Activated CD4-positive, alpha-beta T cell treated with anti-CD3 and anti-CD28 coated beads, Interleukin-2, amount 10 ng/mL, durations not matched to agents 24 days and 14 days (primary cell): ENCODE results near the gene EMX1. TPM values are rescaled to one million over a fixed set of nuclear protein-coding genes. Genes with fewer than 3 reads are reported as not detected.

ENCODE experiments used
- DNase-seq: peaks from one replicate; pipeline ENCODE4 v3.0.0; 2022
- H3K27ac Mint-ChIP-seq: one replicate; pipeline ENCODE4 v1.8.0; 2022; ENCODE audit warnings: mild to moderate bottlenecking, mixed read lengths
- H3K27me3 Mint-ChIP-seq: one replicate; pipeline ENCODE4 v1.8.0; 2022; ENCODE audit warnings: mixed read lengths
- H3K36me3 Mint-ChIP-seq: one replicate; pipeline ENCODE4 v1.8.0; 2022; ENCODE audit warnings: low read depth, mild to moderate bottlenecking, mixed read lengths
- H3K4me1 Mint-ChIP-seq: one replicate; pipeline ENCODE4 v1.8.0; 2021; ENCODE audit warnings: mixed read lengths
- H3K4me3 Mint-ChIP-seq: one replicate; pipeline ENCODE4 v1.8.0; 2022; ENCODE audit warnings: mild to moderate bottlenecking, moderate library complexity, mixed read lengths
- H3K9me3 Mint-ChIP-seq: one replicate; pipeline ENCODE4 v1.8.0; 2021; ENCODE audit warnings: mixed read lengths
- intact Hi-C: fragments of 100-400 bp; cut with micrococcal nuclease; formaldehyde crosslinking; loops from one replicate; pipeline ENCODE4 v1.15.1; 2023
- total RNA-seq: library from RNA; stranded (reverse); gene quantifications from 2 replicates; pipeline ENCODE4 v1.2.3, GENCODE V29; 2022

The EMX1 gene
- total RNA-seq, 1 donor from 2014 or later, result not detected

DNA sequence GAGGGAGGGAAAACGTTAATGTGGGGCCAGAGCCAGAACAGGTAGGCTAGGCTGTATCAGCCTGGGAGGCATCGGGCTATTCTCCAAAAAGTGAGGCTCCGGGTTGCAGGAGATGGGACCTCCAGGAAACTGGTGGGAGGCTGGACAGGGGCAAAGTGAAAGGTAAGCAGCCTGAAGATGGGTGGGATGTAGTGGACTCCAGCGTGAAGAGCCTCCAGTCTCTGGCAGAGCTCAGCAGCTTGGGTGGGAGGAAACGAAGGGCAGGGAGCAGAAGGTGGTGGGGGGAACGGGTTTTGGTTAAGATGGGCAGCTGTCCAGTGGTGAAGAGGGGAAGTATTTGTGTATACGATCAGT lies 3.1 kb upstream of the EMX1 start:
- intact Hi-C loops, result no loop called here
- Mint-ChIP-seq H3K9me3 (no peaks in the 10 kb centered on the region), H3K4me3 (no peak overlapping the region), H3K4me1 (peaks cover 10% of the 10 kb centered on the region), H3K36me3 (no peaks in the 10 kb centered on the region), H3K27ac (no peak overlapping the region), H3K27me3 (peaks cover 72% of the 10 kb centered on the region)
- no peak for DNase-seq

DNA sequence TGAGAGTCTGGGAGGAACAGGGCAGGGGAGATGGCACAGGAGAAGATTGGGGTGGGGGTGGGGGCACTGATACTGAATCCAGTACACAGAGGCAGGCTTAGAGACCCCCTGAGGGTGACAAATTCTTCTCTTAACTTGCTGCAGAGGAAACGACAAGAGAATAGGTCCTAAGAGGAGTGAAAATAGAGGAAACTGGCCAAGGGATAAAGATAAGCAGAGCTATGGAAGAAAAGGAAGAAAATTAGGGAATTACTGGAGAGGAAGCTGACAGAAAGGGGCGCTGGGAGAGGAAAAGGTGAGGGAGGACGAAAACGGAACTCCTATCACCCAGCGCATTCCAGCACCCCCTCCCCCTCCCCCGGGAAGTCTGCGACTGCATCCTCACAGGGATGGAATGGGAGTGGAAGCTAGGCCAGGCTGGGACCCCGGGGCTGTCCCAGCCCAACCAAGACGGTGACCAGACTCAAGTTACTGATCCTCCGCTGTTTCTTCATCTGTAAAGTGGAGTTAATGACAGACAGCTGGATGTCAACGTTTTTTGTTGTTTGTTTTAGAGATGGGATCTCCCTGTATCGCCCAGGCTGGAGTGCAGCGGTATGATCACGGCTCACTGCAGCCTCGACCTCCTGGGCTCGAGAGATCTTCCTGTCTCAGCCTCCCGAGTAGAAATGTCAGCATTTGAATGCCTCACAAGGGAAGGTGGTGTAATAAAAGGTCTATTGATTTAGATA lies 2.6 kb upstream of the EMX1 start:
- Mint-ChIP-seq H3K9me3 (no peaks in the 10 kb centered on the region), H3K4me1 (peaks cover 10% of the 10 kb centered on the region), H3K36me3 (no peaks in the 10 kb centered on the region), H3K27ac (peak overlapping the region; percentile 39), H3K27me3 (peaks cover 74% of the 10 kb centered on the region), H3K4me3 (peak overlapping the region; percentile 11)
- intact Hi-C loops, result loop anchor here (5.0 kb wide), 1 partner anchor 52 kb away; no protein-coding TSS in a partner anchor
- DNase-seq, result peak; percentile 53

DNA sequence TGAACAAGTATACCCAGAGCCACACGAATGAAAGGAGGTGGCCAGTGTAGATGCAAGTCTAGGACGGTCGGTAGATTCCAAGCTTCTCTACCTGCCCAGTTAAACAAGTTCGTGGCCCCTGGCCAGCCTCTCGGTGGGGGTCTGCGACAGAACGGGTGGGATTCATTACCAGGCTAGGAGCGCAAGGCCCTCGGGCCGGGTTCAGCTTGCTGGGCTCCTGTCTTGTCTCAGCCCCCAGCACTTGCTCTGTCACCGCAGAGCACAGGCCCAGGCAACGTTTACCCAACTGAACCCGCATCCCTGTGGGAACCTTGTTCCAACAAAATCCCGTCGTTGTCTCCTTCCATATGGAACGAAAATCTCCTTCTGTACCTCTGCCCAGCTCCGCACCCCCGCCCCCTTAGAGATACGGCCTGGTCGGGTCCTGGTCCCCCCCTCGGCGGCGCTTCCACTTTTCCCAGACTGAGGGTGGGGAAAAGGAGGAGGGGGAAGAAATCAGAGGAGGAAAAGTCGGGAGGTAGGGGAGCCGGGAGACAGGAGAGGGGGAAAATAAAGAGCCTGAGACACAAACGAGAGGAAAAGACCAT lies 1.9 kb upstream of the EMX1 start:
- H3K27ac Mint-ChIP-seq, result peak overlapping the region; percentile 58
- DNase-seq, result no peak
- intact Hi-C loops, result loop anchor here (5.0 kb wide), 1 partner anchor 53 kb away; no protein-coding TSS in a partner anchor

DNA sequence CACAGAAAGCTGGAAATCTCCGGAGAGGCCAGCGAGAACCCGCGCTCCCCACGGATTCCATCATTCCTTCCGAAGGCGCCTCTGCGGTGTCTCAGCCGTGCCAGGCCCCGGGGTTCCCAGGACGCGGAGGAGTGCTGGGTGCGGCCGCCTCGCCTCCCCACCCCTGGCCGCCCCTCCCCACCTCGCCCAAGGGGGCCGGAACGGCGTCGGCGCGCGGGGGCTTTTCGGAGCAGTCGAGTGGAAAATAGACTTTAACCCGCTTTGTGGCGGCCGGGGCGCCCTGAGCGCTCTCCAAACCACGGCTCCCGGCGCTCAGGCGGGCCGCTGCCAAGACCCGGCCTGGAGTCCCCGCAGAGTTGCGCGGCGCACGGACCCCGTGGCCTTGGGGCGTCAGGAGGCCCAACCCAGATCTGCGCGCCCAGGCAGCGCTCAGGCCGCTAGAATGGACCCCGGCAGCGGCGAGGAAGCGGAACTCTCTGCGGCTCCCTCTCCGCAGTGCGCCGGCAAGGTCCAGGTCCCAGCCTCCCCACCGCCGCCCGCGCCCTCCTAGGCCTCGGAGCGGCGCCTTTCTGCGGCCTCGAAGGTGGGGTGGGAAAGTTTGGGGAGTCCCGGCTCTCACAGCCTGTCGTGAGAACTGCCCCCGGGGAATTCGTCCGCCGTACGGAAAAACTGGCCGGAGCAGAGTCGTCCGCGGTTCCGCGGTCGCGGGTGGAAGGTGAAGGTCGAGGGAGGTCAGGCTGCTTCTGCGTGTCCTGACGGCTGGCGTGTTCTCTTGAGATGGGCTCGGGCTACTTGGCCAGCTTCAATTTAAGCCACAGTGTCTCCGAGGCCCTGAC lies 1.2 kb upstream of the EMX1 start:
- H3K36me3 Mint-ChIP-seq, result no peaks in the 10 kb centered on the region
- H3K4me3 Mint-ChIP-seq, result peak overlapping the region; percentile 60
- no peak overlapping the region for H3K27ac Mint-ChIP-seq
- DNase-seq, result peak; percentile 77
- peaks cover 10% of the 10 kb centered on the region for H3K4me1 Mint-ChIP-seq
- H3K9me3 Mint-ChIP-seq, result no peaks in the 10 kb centered on the region
- H3K27me3 Mint-ChIP-seq, result peaks cover 71% of the 10 kb centered on the region
- intact Hi-C loops, result loop anchor here (5.0 kb wide), 1 partner anchor 54 kb away; no protein-coding TSS in a partner anchor

More for the DNA sequence above, 1.9 kb upstream of the EMX1 start:
- Mint-ChIP-seq H3K36me3 (no peaks in the 10 kb centered on the region), H3K4me3 (no peak overlapping the region), H3K27me3 (peaks cover 71% of the 10 kb centered on the region), H3K9me3 (no peaks in the 10 kb centered on the region), H3K4me1 (peaks cover 10% of the 10 kb centered on the region)

DNA sequence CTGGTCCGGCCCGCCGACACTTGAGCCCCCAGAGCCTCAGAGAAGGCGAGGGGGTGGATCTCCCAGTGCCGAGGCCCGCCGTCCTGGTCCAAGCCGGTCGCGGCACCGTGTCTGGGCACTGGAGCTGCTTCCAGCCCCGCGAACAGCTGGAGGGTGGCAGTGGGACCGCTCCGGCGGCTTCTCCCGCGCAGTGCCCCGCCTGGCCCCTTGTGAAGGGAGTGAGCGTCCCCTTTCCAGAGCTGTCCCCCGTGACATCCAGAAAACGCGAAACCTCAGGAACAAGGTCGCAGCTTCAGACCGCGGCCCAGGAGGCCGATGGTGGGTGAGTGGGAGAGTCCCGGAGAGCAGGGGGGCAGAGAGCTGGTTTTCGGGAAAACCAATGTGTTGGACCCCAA lies 579 bp upstream of the EMX1 start:
- Mint-ChIP-seq H3K36me3 (no peaks in the 10 kb centered on the region), H3K27ac (no peak overlapping the region), H3K4me3 (peak overlapping the region; percentile 63), H3K4me1 (peaks cover 10% of the 10 kb centered on the region), H3K9me3 (no peaks in the 10 kb centered on the region), H3K27me3 (peaks cover 71% of the 10 kb centered on the region)
- peak; percentile 61 for DNase-seq
- intact Hi-C loops, result loop anchor here (5.0 kb wide), 1 partner anchor 54 kb away; no protein-coding TSS in a partner anchor

DNA sequence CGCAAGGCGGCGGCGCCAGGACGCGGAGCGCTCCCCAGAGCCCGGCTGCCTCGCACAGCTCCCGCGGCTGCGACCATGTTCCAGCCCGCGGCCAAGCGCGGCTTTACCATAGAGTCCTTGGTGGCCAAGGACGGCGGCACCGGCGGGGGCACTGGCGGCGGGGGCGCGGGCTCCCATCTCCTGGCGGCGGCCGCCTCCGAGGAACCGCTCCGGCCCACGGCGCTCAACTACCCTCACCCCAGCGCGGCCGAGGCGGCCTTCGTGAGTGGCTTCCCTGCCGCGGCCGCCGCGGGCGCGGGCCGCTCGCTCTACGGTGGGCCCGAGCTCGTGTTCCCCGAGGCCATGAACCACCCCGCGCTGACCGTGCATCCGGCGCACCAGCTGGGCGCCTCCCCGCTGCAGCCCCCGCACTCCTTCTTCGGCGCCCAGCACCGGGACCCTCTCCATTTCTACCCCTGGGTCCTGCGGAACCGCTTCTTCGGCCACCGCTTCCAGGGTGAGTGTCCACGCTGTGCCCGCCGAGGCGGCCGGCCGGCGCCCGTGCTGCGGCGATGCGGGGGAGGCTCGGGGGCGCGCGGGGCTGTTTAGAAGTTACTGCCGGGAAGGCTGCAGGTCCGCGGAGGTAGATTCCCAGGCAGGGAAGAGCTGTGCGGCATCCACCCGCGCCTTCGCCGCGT lies 696 bp downstream of the EMX1 start:
- no peak for DNase-seq
- intact Hi-C loops, result loop anchor here (5.0 kb wide), 1 partner anchor 56 kb away; no protein-coding TSS in a partner anchor
- H3K4me3 Mint-ChIP-seq, result no peak overlapping the region

DNA sequence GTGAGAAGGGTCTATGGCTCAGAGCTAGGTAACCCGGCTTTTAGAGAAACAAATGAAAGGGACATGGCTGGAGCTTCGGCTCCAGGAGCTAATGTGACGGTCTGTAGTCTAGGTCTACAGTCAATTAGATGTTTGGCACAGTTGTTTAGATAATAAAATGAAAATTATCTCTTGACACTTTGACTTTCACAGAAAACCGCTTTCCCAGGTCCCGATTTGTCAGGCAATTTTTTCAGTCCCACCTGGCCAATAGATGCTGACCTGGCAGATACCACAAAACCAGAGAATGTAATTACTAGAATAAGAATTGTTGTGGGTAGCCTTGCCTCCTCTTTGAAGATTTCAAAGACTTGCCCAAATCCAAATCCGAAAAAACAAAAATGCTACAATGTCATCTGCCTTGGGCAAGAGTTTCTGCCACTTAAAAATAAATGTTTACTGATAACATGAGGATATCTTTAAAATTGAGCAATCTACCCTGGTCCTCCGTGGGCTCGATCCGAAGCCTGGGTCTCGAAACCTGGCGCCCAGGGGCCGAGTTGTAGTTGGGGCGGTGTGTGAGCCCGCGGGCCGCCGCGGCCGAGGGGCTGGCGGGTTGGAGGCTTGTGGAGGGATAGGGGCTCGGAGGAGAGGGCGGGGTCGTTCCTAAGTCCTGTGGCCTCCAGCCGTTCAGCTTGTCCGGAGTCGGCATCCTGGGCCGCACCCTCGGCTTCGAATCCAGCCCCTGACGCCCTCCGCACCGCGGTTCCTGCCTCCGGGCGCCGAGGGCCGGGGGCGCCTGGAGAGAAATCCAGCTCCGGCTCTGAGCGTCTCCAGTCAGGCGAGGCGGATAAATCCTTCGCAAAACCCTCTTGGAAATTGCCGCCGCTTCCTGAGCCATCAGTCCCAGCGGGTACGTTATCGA lies 2.3 kb downstream of the EMX1 start:
- peaks cover 12% of the 10 kb centered on the region for H3K4me1 Mint-ChIP-seq
- H3K27ac Mint-ChIP-seq, result no peak overlapping the region
- H3K4me3 Mint-ChIP-seq, result no peak overlapping the region
- intact Hi-C loops, result loop anchor here (2.0 to 5.0 kb wide), 2 partner anchors 57 to 371 kb away; no protein-coding TSS in a partner anchor
- H3K36me3 Mint-ChIP-seq, result no peaks in the 10 kb centered on the region
- H3K9me3 Mint-ChIP-seq, result no peaks in the 10 kb centered on the region
- no peak for DNase-seq
- peaks cover 68% of the 10 kb centered on the region for H3K27me3 Mint-ChIP-seq

More for the DNA sequence above, 696 bp downstream of the EMX1 start:
- no peaks in the 10 kb centered on the region for H3K36me3 Mint-ChIP-seq
- no peaks in the 10 kb centered on the region for H3K9me3 Mint-ChIP-seq
- H3K27me3 Mint-ChIP-seq, result peaks cover 74% of the 10 kb centered on the region
- peaks cover 10% of the 10 kb centered on the region for H3K4me1 Mint-ChIP-seq
- H3K27ac Mint-ChIP-seq, result no peak overlapping the region

DNA sequence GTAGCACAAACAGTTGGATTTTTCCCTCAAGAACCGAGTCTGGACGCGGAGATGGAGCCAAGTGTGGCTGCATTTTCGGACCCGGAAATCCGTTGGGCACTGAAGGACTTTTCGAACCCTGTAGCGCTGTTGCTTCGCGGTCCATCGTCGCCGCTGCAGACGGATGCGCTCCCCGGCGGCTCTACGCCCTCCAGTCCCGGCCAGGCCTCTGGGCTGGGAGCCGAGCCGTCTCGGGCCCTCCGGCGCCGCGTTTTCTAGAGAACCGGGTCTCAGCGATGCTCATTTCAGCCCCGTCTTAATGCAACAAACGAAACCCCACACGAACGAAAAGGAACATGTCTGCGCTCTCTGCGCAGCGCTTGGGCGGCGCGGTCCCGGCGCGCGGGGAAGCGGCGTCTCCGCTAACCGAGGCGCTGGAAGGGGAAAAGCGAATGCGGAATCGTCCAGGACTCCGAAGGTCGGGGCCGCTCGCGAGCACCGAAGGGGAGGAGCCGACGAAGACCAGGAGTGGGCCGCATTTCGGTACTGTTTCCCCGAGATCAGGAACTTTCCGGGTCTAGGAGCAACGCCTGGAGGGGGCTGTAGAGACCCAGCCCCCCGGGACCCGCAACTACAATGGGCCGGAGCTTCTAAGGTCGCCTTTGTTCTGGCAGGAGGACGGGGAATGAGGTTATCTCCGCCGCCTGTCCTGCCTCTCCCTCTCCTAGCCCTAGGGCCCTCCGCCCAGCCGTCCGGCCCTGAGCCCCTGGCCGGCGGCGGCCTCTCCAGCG lies 3.2 kb downstream of the EMX1 start:
- H3K4me1 Mint-ChIP-seq, result peaks cover 10% of the 10 kb centered on the region
- H3K27ac Mint-ChIP-seq, result no peak overlapping the region
- intact Hi-C loops, result loop anchor here (2.0 kb wide), 1 partner anchor 370 kb away; no protein-coding TSS in a partner anchor
- peaks cover 68% of the 10 kb centered on the region for H3K27me3 Mint-ChIP-seq
- no peaks in the 10 kb centered on the region for H3K9me3 Mint-ChIP-seq
- DNase-seq, result peak; percentile 70
- H3K4me3 Mint-ChIP-seq, result peak overlapping the region; percentile 39
- H3K36me3 Mint-ChIP-seq, result no peaks in the 10 kb centered on the region

DNA sequence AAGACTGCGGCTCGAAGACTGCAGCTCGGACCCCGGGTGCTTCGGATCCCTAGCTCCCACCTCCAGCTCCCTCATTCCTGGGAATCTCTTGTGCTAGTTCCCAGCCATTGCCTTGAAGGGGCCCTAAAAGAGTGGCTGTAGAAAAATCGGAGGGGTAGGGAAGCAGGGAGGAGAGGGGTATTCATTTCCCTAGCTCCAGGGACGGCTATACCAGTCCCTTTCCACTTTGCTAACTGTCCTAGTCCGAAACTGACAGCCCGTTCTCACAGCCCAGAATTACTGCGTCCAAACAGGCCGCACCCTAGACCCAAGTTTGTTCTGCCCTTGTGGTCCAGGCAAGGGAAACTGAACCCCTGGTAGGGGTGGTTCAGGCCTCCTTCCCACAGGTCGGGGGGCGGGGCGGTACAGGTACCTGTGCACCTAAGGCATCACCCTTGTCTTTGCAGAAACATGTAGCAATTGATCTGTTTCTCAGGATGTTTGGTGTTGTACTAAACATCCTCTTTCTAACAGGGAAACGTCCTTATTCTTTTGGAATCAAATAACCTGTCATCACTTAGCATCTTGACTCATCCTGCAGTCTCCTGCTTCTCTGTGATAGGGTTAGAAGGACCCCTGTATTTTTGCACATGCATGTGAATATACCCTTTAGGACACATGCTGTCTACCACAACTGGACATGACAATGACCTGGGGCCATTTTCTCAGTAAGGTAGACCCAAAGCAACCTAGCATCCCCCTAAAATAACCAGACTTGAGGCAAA lies 4.0 kb downstream of the EMX1 start:
- H3K4me3 Mint-ChIP-seq, result no peak overlapping the region
- DNase-seq, result no peak
- H3K27ac Mint-ChIP-seq, result no peak overlapping the region
- H3K27me3 Mint-ChIP-seq, result peaks cover 68% of the 10 kb centered on the region
- intact Hi-C loops, result loop anchor here (2.0 kb wide), 1 partner anchor 370 kb away; no protein-coding TSS in a partner anchor
- peaks cover 10% of the 10 kb centered on the region for H3K4me1 Mint-ChIP-seq
- H3K36me3 Mint-ChIP-seq, result no peaks in the 10 kb centered on the region
- no peaks in the 10 kb centered on the region for H3K9me3 Mint-ChIP-seq

DNA sequence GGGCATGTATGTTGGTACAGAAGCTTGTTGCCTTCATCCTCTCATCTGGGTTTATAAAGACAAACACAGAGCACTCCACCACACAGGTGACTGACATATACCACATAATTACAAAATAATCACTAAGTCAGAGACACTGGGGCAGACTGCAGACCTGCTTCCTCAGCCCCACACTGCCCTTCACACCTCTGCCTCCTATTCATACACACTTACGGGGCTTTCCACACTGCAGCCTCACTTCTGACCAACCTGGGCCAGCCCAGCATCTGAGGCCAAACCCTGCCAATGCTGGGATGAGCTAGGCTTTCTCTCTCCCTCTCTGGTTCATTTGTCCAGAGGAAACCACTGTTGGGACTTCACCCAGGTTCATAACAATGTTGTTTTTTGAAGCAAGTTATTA lies 4.5 kb downstream of the EMX1 start:
- H3K27ac Mint-ChIP-seq, result no peak overlapping the region
- no peaks in the 10 kb centered on the region for H3K36me3 Mint-ChIP-seq
- H3K4me3 Mint-ChIP-seq, result no peak overlapping the region
- H3K4me1 Mint-ChIP-seq, result peaks cover 9% of the 10 kb centered on the region
- intact Hi-C loops, result loop anchor here (2.0 kb wide), 1 partner anchor 369 kb away; no protein-coding TSS in a partner anchor
- no peak for DNase-seq
- peaks cover 65% of the 10 kb centered on the region for H3K27me3 Mint-ChIP-seq
- H3K9me3 Mint-ChIP-seq, result no peaks in the 10 kb centered on the region

DNA sequence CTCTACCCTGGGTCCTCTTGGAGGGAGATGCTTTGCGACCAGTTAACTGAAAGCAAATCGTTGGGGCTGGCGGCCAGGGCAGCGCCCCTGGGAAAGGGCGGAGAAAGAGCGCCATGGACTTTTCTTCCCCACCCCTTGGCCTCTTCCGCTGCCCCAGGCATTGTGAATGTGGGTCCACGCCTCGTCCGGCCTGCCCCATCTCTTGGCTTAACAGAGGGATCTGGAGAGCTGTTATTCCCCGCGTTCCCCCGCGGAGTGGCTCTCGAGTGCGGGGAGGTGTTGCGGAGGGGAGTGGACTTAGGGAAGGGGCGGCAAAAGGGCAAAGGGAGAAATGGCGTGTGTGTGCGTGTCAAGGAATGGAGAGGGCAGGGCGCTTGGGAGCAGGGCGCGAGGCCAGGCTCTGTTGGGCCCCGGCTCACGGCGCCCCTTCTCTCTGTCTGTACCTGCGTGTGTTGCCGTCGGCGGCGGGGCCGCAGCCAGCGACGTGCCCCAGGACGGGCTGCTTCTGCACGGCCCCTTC lies 6.6 kb downstream of the EMX1 start:
- peaks cover 4% of the 10 kb centered on the region for H3K4me1 Mint-ChIP-seq
- H3K36me3 Mint-ChIP-seq, result no peaks in the 10 kb centered on the region
- intact Hi-C loops, result no loop called here
- no peak for DNase-seq
- peaks cover 56% of the 10 kb centered on the region for H3K27me3 Mint-ChIP-seq
- no peaks in the 10 kb centered on the region for H3K9me3 Mint-ChIP-seq
- H3K27ac Mint-ChIP-seq, result no peak overlapping the region
- no peak overlapping the region for H3K4me3 Mint-ChIP-seq
